LNCaP clone FGC (cell line): Measurements from ENCODE around the gene VDAC1.
A peak's percentile ranks its signal among the peaks of the same experiment; 100 is the strongest.

Experiments used
- DNase-seq: peaks from one replicate; pipeline ENCODE4 v3.0.0-alpha.2; 2011; ENCODE audit warnings: low read depth
- H3K4me3 ChIP-seq: 2 replicates; pipeline ENCODE4 v1.5.1; 2011; ENCODE audit warnings: mild to moderate bottlenecking, low read depth, low read length, control low read depth
- TF ChIP-seq, protein P1 (sequence below): IDR thresholded peaks from 2 replicates; pipeline ENCODE4 v1.5.1; 2012; ENCODE audit warnings: mild to moderate bottlenecking; ENCODE audit not compliant: control insufficient read depth, insufficient read depth; ENCODE audit errors: extremely low read depth

The VDAC1 gene, protein sequence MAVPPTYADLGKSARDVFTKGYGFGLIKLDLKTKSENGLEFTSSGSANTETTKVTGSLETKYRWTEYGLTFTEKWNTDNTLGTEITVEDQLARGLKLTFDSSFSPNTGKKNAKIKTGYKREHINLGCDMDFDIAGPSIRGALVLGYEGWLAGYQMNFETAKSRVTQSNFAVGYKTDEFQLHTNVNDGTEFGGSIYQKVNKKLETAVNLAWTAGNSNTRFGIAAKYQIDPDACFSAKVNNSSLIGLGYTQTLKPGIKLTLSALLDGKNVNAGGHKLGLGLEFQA

DNA sequence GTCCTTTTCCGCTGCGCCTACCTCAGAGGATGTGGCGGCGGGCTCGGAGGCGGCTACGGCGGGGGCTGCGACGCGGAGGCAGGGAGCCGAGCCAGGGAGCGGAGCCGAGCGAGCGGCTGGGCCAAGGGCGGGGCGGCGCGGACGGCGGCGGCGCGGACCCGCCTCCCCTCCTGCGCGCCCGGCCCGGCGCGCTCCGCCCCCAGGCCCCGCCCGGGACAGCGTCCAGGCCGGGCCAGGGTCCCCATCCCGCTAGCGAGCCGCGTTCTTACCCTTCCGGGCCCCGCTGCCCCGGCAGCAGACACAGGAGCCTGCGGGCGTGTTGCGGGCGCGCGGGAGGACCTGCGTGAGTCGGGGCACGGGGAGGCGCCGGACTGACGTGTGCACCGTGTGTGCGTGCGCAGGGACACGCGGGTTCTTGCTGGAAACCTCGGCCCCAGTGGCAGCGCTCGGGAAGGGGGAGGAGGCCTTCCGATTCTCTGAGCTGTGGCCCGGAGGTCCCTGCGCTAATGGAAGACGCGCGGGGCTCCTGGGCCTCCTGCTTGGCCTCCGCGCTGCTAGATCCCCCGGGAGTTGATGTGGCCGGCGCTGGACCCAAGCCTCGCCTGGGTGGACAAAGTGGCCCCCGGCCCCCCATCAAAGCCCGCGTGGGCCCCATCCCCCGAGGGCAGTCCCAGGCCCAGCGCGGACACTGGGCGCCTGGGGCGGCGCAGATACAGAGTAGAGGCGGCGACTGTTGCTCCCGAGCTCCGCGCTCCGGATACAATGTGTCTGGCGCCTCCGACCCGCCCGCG is at the start of gene VDAC1:
Gene VDAC1 (minus strand): TSS at position 350 of the 791 bp plus-strand sequence. CDS start 11,963 bp downstream, outside the sequence.
- H3K4me3 ChIP-seq: peak within 1 kb of the TSS; percentile 76
- TF ChIP-seq, protein P1, sequence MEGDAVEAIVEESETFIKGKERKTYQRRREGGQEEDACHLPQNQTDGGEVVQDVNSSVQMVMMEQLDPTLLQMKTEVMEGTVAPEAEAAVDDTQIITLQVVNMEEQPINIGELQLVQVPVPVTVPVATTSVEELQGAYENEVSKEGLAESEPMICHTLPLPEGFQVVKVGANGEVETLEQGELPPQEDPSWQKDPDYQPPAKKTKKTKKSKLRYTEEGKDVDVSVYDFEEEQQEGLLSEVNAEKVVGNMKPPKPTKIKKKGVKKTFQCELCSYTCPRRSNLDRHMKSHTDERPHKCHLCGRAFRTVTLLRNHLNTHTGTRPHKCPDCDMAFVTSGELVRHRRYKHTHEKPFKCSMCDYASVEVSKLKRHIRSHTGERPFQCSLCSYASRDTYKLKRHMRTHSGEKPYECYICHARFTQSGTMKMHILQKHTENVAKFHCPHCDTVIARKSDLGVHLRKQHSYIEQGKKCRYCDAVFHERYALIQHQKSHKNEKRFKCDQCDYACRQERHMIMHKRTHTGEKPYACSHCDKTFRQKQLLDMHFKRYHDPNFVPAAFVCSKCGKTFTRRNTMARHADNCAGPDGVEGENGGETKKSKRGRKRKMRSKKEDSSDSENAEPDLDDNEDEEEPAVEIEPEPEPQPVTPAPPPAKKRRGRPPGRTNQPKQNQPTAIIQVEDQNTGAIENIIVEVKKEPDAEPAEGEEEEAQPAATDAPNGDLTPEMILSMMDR: 0 out of 2 replicates have a peak, but pooled peaks have one; percentile 11
- DNase-seq: no peak

DNA sequence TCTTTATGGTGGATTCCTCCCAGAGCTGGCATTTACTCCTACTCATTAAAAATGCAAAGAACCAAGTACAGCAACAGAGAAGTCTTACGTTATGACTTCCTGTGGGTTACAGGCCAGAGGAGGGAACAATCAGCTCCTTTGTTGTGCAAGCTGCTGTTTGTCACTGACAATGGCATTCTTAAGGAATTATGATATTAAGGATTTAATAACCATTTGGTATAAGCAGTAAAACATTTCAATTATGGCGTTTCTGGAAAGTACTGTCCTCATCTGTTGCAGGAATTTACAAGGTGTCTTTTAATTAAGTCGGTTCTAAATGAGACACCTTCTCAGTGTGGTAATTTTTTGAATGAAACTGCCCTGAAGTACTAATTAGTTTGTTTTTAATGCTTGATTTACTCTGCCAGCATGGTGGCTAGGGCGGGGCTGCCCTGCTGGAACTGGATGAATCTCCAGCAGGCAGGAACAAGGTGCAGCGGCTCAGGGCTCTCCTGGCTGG is 49.1 kb upstream of the VDAC1 start:
- no peak for DNase-seq
- TF ChIP-seq, protein P1: no peak
- no peak overlapping the region for H3K4me3 ChIP-seq

DNA sequence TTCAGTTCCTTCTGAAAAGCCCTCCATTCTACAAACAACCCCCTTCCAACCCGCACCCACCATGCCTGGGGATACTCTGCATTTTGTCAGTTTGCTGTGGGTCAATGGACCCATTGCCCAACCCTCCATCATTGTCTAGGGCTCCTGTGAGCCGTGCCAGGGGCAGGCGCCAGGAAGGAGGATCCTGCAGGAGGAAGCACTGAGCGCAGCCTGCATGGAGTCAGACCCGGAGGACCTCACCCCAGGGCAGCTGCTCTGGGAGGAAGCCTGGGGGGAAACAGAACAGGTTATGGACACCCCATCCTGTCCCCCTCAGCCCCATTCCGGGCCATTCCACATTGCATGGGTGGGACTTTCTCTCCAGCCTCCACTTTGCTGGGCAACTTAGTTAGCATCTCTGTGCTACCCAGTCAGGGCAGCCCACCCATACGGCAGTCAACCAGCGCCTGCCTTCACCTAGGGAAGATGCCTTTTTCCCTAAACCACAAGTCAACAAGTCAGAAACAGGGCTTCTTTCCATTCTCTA is 48.6 kb upstream of the VDAC1 start:
- DNase-seq: no peak
- TF ChIP-seq, protein P1: no peak
- no peak overlapping the region for H3K4me3 ChIP-seq

DNA sequence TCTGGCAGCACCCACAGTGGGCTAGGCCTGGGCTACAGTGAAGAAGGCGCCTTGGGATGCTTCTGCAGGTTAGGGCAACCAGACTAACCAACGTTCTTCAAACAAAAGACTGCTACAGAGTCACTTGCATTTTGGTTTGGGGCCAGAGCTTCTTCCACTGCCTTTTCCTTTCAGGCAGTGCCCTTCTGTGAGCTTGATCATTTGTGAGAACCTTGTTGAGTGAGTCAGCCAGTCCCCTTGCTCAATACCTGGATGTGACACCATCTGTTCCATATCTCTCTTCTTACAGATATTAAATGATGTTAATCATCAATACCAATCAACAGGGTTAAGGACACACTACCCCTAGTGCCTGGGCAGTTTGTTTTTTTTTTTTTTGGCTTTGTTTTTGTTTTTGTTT is 46.5 kb upstream of the VDAC1 start:
- TF ChIP-seq, protein P1: no peak
- H3K4me3 ChIP-seq: no peak overlapping the region
- no peak for DNase-seq

DNA sequence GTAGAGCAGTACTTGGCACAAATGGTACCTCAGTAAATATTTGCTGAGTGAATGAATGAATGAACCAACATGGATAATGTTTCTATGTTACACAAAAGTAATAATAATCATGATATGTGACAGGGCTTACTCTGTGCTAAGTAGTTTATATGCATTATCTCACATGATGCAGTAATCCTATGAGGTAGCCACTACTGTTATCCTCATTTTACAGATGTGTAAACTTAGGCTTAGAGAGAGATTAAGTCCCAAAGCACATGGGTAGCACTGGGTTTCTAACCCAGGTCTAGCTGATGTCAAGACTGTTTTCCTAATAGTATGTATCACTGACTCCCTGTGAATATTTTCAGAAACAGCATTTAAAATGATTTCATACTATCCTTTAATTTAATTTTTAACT is 44.1 kb upstream of the VDAC1 start:
- H3K4me3 ChIP-seq: no peak overlapping the region
- TF ChIP-seq, protein P1: no peak
- DNase-seq: no peak

DNA sequence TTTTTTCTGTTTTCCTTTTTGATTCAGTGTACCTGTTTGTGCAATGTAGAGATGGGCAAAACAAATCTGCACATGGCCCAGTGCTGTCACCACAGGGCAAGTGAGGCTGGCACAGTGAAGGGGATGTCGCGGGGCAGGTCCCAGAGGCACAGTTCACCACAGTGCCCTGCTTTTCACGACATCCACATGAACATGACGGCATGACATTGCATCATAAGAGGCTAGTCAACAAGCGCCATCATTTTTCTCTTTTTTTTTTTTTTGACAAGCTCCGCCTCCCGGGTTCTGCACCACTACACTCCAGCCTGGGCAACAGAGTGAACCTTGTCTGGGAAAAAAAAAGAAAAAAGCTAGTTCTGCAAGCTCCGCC is 42.9 kb upstream of the VDAC1 start:
- TF ChIP-seq, protein P1: no peak
- H3K4me3 ChIP-seq: no peak overlapping the region
- DNase-seq: no peak
